ENCODE results near the gene NR2E3.

DNA sequence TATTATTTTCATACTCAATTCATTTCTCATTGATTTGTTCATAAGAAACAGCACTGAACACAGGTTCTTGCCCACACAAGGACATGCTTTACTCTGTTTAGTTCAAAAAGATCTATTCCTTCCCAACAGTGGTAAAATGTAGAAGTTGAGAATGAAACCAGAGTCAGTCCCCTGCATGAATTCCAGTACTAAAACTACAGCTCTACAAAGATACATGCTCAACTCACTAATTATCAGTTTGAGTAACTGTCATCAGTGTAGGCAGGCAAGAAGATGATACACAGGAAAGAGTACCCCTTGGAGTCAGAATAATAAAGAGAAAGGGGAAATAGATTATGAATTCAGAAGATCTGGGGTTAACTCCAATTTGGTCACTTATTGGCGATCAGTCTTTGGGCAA, 43.2 kb downstream of the NR2E3 start:
- TF ChIP-seq, protein P1, sequence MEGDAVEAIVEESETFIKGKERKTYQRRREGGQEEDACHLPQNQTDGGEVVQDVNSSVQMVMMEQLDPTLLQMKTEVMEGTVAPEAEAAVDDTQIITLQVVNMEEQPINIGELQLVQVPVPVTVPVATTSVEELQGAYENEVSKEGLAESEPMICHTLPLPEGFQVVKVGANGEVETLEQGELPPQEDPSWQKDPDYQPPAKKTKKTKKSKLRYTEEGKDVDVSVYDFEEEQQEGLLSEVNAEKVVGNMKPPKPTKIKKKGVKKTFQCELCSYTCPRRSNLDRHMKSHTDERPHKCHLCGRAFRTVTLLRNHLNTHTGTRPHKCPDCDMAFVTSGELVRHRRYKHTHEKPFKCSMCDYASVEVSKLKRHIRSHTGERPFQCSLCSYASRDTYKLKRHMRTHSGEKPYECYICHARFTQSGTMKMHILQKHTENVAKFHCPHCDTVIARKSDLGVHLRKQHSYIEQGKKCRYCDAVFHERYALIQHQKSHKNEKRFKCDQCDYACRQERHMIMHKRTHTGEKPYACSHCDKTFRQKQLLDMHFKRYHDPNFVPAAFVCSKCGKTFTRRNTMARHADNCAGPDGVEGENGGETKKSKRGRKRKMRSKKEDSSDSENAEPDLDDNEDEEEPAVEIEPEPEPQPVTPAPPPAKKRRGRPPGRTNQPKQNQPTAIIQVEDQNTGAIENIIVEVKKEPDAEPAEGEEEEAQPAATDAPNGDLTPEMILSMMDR (IDR thresholded peaks at IDR 0.05; ENCODE audit: insufficient read depth, low read depth, low read length) = no peak
- TF ChIP-seq EZH2 (IDR thresholded peaks at IDR 0.05; ENCODE audit: insufficient read depth, low read length) = no peak

Data from astrocyte (in vitro differentiated cells and primary cell).